Small intestine (tissue), 7 donors: ENCODE data around the gene ST6GALNAC6. TPM values are rescaled to one million over a fixed set of nuclear protein-coding genes. Genes with fewer than 3 reads are reported as not detected.
A peak's percentile ranks its signal among the peaks of the same experiment; 100 is the strongest.

Experiments
- DNase-seq, 2 donors: peaks; one replicate each; pipeline versions ENCODE4 v3.0.0 to v3.0.0-alpha.2; 2013
- FAIRE-seq: peaks from 2 replicates; lab custom pipeline; 2012; peaks lifted over from hg19 to GRCh38; lab: Jason Lieb, UNC
- H3K27ac ChIP-seq, 3 donors: one replicate each; pipeline ENCODE4 v1.5.1; 2013; ENCODE audit warnings: low read length in 2 of 3, mild to moderate bottlenecking in 2 of 3, control low read depth in 1 of 3, inconsistent platforms in 1 of 3, low read depth in 1 of 3, moderate library complexity in 1 of 3
- H3K27me3 ChIP-seq, 3 donors: one replicate each; pipeline ENCODE4 v1.6.1; 2013; ENCODE audit warnings: low read length in 3 of 3, inconsistent platforms in 1 of 3; ENCODE audit not compliant: control insufficient read depth in 3 of 3, insufficient read depth in 3 of 3
- H3K36me3 ChIP-seq, 3 donors: one replicate each; pipeline ENCODE4 v1.6.1; 2013; ENCODE audit warnings: low read length in 3 of 3, inconsistent platforms in 1 of 3, low read depth in 1 of 3, mild to moderate bottlenecking in 1 of 3, moderate library complexity in 1 of 3; ENCODE audit not compliant: control insufficient read depth in 3 of 3, insufficient read depth in 2 of 3
- H3K4me1 ChIP-seq, 3 donors: one replicate each; pipeline ENCODE4 v1.6.1; 2013; ENCODE audit warnings: low read length in 2 of 3, inconsistent platforms in 1 of 3, low read depth in 1 of 3, mild to moderate bottlenecking in 1 of 3, moderate library complexity in 1 of 3; ENCODE audit not compliant: control insufficient read depth in 3 of 3, insufficient read depth in 2 of 3
- H3K4me3 ChIP-seq, 3 donors: one replicate each; pipeline ENCODE4 v1.5.1; 2013; ENCODE audit warnings: low read length in 3 of 3, control low read depth in 1 of 3, inconsistent platforms in 1 of 3, low read depth in 1 of 3, mild to moderate bottlenecking in 1 of 3, moderate library complexity in 1 of 3
- H3K9me3 ChIP-seq, 2 donors: one replicate each; pipeline ENCODE4 v1.6.1; 2013; ENCODE audit warnings: low read depth in 1 of 2, low read length in 1 of 2; ENCODE audit not compliant: control insufficient read depth in 2 of 2, insufficient read depth in 1 of 2
- WGBS, 3 donors: extraction: QIAGEN DNeasy Blood & Tissue Kit; methylation state at CpG; one replicate each; pipeline ENCODE4 v1.1.7; 2013; 5-methylcytosine and 5-hydroxymethylcytosine counted together
- polyA plus RNA-seq, 4 donors: library from polyadenylated mRNA; stranded (reverse) in 3 of 4; unstranded in 1 of 4; fragments of 200-250 nt in 3 of 4; fragments of 120-200 nt in 1 of 4; gene quantifications; one replicate each; pipeline versions ENCODE4 v1.2.1 to v1.2.3, GENCODE V29; 2013
- donor health status: healthy with polysubstance abuse.
- donor health status: control.
- donor health status: control.
- donor health status: Bipolar disorder and iron deficiency.
- donor health status: healthy.

Gene ST6GALNAC6
- polyA plus RNA-seq, 4 donors: 2.2 to 31.8 (median 11.8) TPM

DNA sequence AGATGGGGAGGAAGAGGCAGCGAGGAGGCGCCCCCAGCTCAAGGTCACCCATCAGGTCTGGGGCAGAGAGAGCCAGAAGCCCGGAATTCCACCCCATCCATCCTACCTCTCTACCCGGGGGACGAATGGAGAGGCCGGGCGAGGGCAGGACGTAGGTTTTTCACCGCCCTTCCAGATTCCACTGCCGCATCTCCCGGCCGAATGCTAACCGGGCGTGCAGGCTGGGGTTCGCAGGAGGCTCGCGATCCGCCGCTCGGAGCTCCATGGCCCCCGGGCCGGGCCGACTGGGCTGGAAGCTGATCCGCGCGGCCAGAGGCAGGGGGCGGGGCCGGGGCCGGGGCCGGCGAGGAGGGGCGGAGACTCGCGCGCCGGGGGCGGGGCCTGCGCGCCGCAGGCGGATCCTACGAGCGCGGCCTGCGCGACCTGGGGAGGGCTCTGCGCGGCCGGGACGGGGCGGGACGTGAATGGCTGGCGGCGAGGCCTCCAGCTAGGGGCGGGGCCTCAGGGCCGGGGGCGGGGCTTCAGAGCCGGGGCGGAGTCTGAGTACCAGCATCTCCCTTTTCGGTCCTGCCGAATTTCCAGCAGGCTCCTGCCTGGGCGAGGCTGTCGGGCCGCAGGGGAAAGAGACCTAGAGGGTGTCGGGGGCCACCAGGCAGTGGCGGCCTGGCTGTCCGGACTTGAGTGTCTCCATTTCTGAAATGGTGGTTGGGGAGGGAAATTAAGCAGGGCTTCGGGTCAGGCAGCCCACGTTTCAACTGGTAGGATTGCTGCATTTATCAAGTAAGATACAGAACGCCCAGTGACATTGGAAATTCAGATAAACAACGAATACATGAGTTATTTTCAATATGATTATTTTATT, 17.5 kb upstream of the ST6GALNAC6 start, which contains the start of gene ST6GALNAC4:
Gene ST6GALNAC4, minus strand, starts transcription at position 322 of the 862 bp plus-strand sequence. CDS start 622 bp downstream, outside the sequence.
- Histone ChIP-seq H3K4me1 (peaks cover 0 to 39% (median 12%) of the 10 kb centered on the region in 3 donors), H3K27me3 (peaks cover 0 to 4% (median 0%) of the 10 kb centered on the region in 3 donors), H3K36me3 (peaks cover 0 to 12% (median 0%) of the 10 kb centered on the region in 3 donors), H3K27ac (peak within 1 kb of the TSS; percentile 30 to 73 (median 43)), H3K4me3 (peak within 1 kb of the TSS; percentile 39 to 77 (median 76)), H3K9me3 (no peaks in the 10 kb centered on the region)
- no peak for FAIRE-seq
- DNase-seq: peak; percentile 89 to 93
- WGBS, 3 donors: 2% methylated on average over 41 to 71 of the region's 71 CpGs

GRCh38 chr9:127915801-127916719, 16.7 kb upstream of the ST6GALNAC6 start:
- peak overlapping the region in 2 of 3 donors; percentile 30 to 81 for H3K27ac ChIP-seq
- H3K36me3 ChIP-seq: peaks cover 0 to 18% (median 0%) of the 10 kb centered on the region in 3 donors
- FAIRE-seq: no peak
- H3K4me1 ChIP-seq: peaks cover 0 to 35% (median 12%) of the 10 kb centered on the region in 3 donors
- peak; percentile 49 to 58 for DNase-seq
- WGBS, 3 donors: 15 to 29% (median 20%) methylated on average over 27 of the region's 27 CpGs
- H3K27me3 ChIP-seq: no peaks in the 10 kb centered on the region
- no peaks in the 10 kb centered on the region for H3K9me3 ChIP-seq
- peak overlapping the region; percentile 39 to 77 (median 76) for H3K4me3 ChIP-seq

GRCh38 chr9:127915325-127915752, 15.9 kb upstream of the ST6GALNAC6 start:
- WGBS, 3 donors: 35 to 58% (median 41%) methylated on average over 5 of the region's 5 CpGs
- peak overlapping the region; percentile 27 to 81 (median 46) for H3K27ac ChIP-seq
- DNase-seq: peak in 1 of 2 donors; percentile 73

DNA sequence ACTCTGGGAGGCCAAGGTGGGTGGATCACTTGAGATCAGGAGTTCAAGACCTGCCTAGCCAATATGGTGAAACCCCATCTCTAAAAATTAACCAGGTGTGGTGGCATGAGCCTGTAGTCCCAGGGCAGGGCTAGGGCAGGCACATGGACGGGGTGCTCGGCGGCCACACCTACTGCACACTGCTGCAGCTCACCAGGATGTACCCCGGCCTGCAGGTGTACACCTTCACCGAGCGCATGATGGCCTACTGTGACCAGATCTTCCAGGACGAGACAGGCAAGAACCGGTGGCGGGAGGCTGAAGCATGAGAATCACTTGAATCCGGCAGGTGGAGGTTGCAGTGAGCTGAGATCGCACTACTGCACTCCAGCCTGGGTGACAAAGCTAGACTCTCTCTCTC, 14.3 kb upstream of the ST6GALNAC6 start:
- FAIRE-seq (no peak), DNase-seq (no peak)
- Histone ChIP-seq H3K4me3 (no peak overlapping the region), H3K4me1 (peaks cover 0 to 35% (median 8%) of the 10 kb centered on the region in 3 donors), H3K36me3 (peaks cover 0 to 37% (median under 1%) of the 10 kb centered on the region in 3 donors), H3K27ac (no peak overlapping the region), H3K9me3 (no peaks in the 10 kb centered on the region), H3K27me3 (no peaks in the 10 kb centered on the region)
- WGBS, 3 donors: 88 to 94% (median 89%) methylated on average over 11 of the region's 11 CpGs

More at GRCh38 chr9:127915325-127915752, 15.9 kb upstream of the ST6GALNAC6 start:
- Histone ChIP-seq H3K4me3 (peak overlapping the region in 2 of 3 donors; percentile 18 to 39), H3K27me3 (no peaks in the 10 kb centered on the region), H3K36me3 (peaks cover 0 to 24% (median 0%) of the 10 kb centered on the region in 3 donors), H3K4me1 (peaks cover 0 to 35% (median 12%) of the 10 kb centered on the region in 3 donors), H3K9me3 (no peaks in the 10 kb centered on the region)
- FAIRE-seq: no peak

DNA sequence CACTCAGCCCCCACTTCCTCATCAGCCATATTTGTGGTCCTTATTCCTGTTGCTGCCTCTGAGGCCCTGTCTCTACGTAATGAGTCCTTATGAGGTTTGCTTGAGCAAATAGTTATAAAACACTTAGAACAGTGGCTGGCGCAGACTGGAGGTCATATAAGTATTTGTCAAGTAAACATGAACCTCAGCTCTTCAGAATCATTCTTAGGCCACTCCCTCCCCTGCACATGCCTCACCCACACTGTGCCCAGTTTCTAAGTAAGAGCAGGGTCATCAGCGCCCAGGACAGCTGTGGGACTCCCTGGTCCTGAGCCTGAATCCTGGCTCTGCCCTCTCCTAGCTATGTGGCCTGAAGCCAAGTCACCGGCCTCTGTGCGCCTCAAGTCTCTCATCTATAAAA, 13.5 kb upstream of the ST6GALNAC6 start:
- Histone ChIP-seq H3K36me3 (peaks cover 0 to 45% (median 7%) of the 10 kb centered on the region in 3 donors), H3K27ac (peak overlapping the region in 2 of 3 donors; percentile 14 to 44)

DNA sequence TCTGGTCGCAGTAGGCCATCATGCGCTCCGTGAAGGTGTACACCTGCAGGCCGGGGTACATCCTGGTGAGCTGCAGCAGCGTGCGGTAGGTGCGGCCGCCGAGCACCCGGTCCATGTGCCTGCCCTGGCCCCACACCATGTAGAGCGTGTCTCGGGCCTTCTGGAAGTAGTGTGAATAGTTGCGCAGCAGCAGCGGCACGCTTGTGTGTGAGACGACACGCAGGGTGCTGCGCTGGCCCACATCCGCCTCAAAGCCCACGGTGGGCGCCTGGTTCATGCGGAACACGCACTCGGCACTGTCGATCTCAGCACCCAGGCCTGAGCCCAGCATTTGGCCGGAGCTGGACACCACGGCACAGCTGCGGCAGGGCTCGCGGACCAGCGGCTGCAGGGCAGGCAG, 12.9 kb upstream of the ST6GALNAC6 start:
- no peak for DNase-seq
- WGBS, 3 donors: 97% methylated on average over 31 of the region's 31 CpGs

More for the DNA sequence above, 13.5 kb upstream of the ST6GALNAC6 start:
- no peaks in the 10 kb centered on the region for H3K27me3 ChIP-seq
- no peaks in the 10 kb centered on the region for H3K9me3 ChIP-seq
- DNase-seq (peak; percentile 83 to 88), FAIRE-seq (no peak)
- peaks cover 0 to 35% (median 4%) of the 10 kb centered on the region in 3 donors for H3K4me1 ChIP-seq
- no peak overlapping the region for H3K4me3 ChIP-seq
- 29 to 62% (median 33%) methylated on average over 5 of the region's 5 CpGs for WGBS, 3 donors

DNA sequence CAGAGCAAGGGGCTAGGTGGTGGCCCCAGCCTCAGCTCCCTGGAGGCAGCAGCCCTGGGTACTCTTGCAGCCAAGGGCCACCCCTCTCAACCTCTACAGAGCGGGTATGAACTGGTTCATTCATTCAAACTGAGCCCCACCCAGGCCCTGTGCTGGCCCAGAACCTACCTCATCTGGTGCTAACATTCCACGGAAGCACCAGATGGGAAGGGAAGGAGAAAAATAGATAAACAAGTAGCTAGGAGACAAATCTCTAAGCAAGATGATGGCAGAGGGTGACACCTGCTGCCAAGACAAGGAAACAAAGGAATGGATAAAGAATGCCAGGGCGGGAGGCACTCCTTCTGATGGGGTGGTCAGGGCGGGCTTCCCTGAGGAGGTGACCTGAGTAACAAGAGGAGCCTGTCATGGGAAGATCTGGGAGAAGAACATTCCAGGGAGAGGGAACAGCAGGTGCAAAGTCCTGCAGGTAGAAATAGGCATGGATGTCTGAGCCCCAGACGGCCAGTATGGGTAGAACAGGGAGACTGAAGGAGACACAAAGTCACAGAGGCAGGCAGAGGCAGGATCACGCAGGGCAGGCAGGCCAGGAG, 11.3 kb upstream of the ST6GALNAC6 start:
- Histone ChIP-seq H3K4me1 (peaks cover 2 to 19% (median 4%) of the 10 kb centered on the region in 3 donors), H3K27ac (peak overlapping the region in 1 of 3 donors; percentile 79), H3K36me3 (peaks cover 0 to 49% (median 7%) of the 10 kb centered on the region in 3 donors), H3K9me3 (no peaks in the 10 kb centered on the region), H3K4me3 (no peak overlapping the region), H3K27me3 (no peaks in the 10 kb centered on the region)
- FAIRE-seq (no peak), DNase-seq (peak in 1 of 2 donors; percentile 32)
- 67 to 75% (median 70%) methylated on average over 6 of the region's 6 CpGs for WGBS, 3 donors

More for the DNA sequence above, 12.9 kb upstream of the ST6GALNAC6 start:
- Histone ChIP-seq H3K36me3 (peaks cover 0 to 48% (median 7%) of the 10 kb centered on the region in 3 donors), H3K4me1 (peaks cover 0 to 32% (median 4%) of the 10 kb centered on the region in 3 donors), H3K27ac (peak overlapping the region in 1 of 3 donors; percentile 44), H3K9me3 (no peaks in the 10 kb centered on the region), H3K4me3 (no peak overlapping the region), H3K27me3 (no peaks in the 10 kb centered on the region)
- FAIRE-seq: no peak
